GM18907 (cell line): ENCODE measurements around the gene PDGFRB.

ENCODE experiments used
- ATAC-seq: cut with Tn5 transposase; IDR thresholded peaks from one replicate; pipeline ENCODE4 v1.9.1; 2021; ENCODE audit warnings: mild to moderate bottlenecking, moderate library complexity; ENCODE audit not compliant: unreplicated experiment

The PDGFRB gene

GRCh38 chr5:150133581-150134197 is 22.0 kb downstream of the PDGFRB start:
- no peak for ATAC-seq

GRCh38 chr5:150132740-150133139 is 22.9 kb downstream of the PDGFRB start:
- no peak for ATAC-seq

- ATAC-seq = no peak
Measured at GRCh38 chr5:150131978-150132694, 23.5 kb downstream of the PDGFRB start.

GRCh38 chr5:150131461-150131860 is 24.2 kb downstream of the PDGFRB start:
- ATAC-seq = no peak

GRCh38 chr5:150130493-150130922 is 25.1 kb downstream of the PDGFRB start:
- no peak for ATAC-seq

- ATAC-seq = peak; percentile 58
Measured at GRCh38 chr5:150129813-150130492, 25.7 kb downstream of the PDGFRB start.

GRCh38 chr5:150129454-150129812 is 26.2 kb downstream of the PDGFRB start:
- ATAC-seq = no peak

GRCh38 chr5:150126921-150127265 is 28.8 kb downstream of the PDGFRB start:
- ATAC-seq = no peak

- ATAC-seq = no peak
Measured at GRCh38 chr5:150126199-150126920, 29.3 kb downstream of the PDGFRB start.

- ATAC-seq = no peak
Measured at GRCh38 chr5:150125334-150125733, 30.3 kb downstream of the PDGFRB start.

GRCh38 chr5:150124596-150124995 is 31.0 kb downstream of the PDGFRB start:
- ATAC-seq = no peak

- ATAC-seq = no peak
Measured at GRCh38 chr5:150124111-150124557, 31.5 kb downstream of the PDGFRB start.

GRCh38 chr5:150123542-150123941 is 32.1 kb downstream of the PDGFRB start:
- no peak for ATAC-seq

GRCh38 chr5:150122536-150123481 is 32.8 kb downstream of the PDGFRB start:
- no peak for ATAC-seq

- no peak for ATAC-seq
Measured at GRCh38 chr5:150122158-150122510, 33.5 kb downstream of the PDGFRB start.

- no peak for ATAC-seq
Measured at GRCh38 chr5:150121448-150122157, 34.0 kb downstream of the PDGFRB start.

GRCh38 chr5:150120617-150121447 is 34.8 kb downstream of the PDGFRB start:
- no peak for ATAC-seq

GRCh38 chr5:150120062-150120441 is 35.6 kb downstream of the PDGFRB start:
- no peak for ATAC-seq
